B cell (primary cell): Measurements from ENCODE around the gene FLNB. TPM values are rescaled to one million over a fixed set of nuclear protein-coding genes. Genes with fewer than 3 reads are reported as not detected.

ENCODE experiments used
- ATAC-seq: fragments of 200-7000 bp; cut with Tn5 transposase; one replicate; pipeline ENCODE4 v1.10.0; 2021; ENCODE audit warnings: low read depth, mild to moderate bottlenecking, moderate number of reproducible peaks, moderate library complexity
- CTCF ChIA-PET: fragments of 350-600 bp; sonication (Branson Sonifier 250); formaldehyde crosslinking; loops from one replicate; lab custom pipeline; 2021; ENCODE audit warnings: antibody characterized with exemption, inconsistent platforms; lab: Charles Lee
- POLR2A ChIA-PET: fragments of 350-600 bp; sonication (Branson Sonifier 250); formaldehyde crosslinking; loops from one replicate; lab custom pipeline; 2021; ENCODE audit warnings: antibody characterized with exemption; lab: Charles Lee
- DNase-seq: peaks from one replicate; pipeline ENCODE4 v3.0.0; 2013
- H2AFZ ChIP-seq: 2 replicates; pipeline ENCODE4 v1.6.1; 2012; ENCODE audit warnings: mild to moderate bottlenecking, low read depth, low read length; ENCODE audit not compliant: insufficient read depth, poor library complexity, severe bottlenecking
- H3K27ac ChIP-seq, 2 donors: 1 replicate in 1 of 2; 2 replicates in 1 of 2; pipeline ENCODE4 v1.5.1; 2012 to 2013; ENCODE audit warnings: low read length in 2 of 2, mild to moderate bottlenecking in 2 of 2, moderate library complexity in 1 of 2
- H3K27me3 ChIP-seq, 4 experiments: fragments of 200-600 bp in 1 of 4; sonication (generic) in 1 of 4; replicated peaks in 1 of 4; 1 replicate in 2 of 4; 2 replicates in 2 of 4; pipeline versions ENCODE4 v1.6.1 to v1.7.0; 2013 to 2016; ENCODE audit warnings: low read length in 3 of 4, mild to moderate bottlenecking in 2 of 4, mixed read lengths in 1 of 4, moderate library complexity in 1 of 4; ENCODE audit not compliant: insufficient read depth in 4 of 4, control insufficient read depth in 3 of 4; ENCODE audit errors: control extremely low read depth in 1 of 4
- H3K36me3 ChIP-seq, 2 experiments: replicated peaks in 1 of 2; 1 replicate in 1 of 2; 2 replicates in 1 of 2; pipeline versions ENCODE4 v1.6.1 to v1.7.1; 2013; ENCODE audit warnings: low read length in 1 of 2; ENCODE audit not compliant: insufficient read depth in 2 of 2, control insufficient read depth in 1 of 2; ENCODE audit errors: control extremely low read depth in 1 of 2, extremely low read depth in 1 of 2
- H3K4me1 ChIP-seq, 2 donors: fragments of 200-600 bp in 1 of 2; sonication (generic) in 1 of 2; 1 replicate in 1 of 2; 2 replicates in 1 of 2; pipeline versions ENCODE4 v1.5.1 to v1.6.1; 2013 to 2017; ENCODE audit warnings: low read length in 2 of 2; ENCODE audit not compliant: control insufficient read depth in 2 of 2, insufficient read depth in 2 of 2
- H3K4me2 ChIP-seq: replicated peaks from 2 replicates; pipeline ENCODE3; 2012; ENCODE audit warnings: mild to moderate bottlenecking, low read depth, low read length; ENCODE audit not compliant: poor library complexity, severe bottlenecking
- H3K4me3 ChIP-seq, 5 experiments: fragments of 200-600 bp in 1 of 5; sonication (generic) in 1 of 5; 1 replicate in 3 of 5; 2 replicates in 2 of 5; pipeline versions ENCODE4 v1.5.1 to v1.7.0; 2011 to 2016; ENCODE audit warnings: low read length in 4 of 5, mild to moderate bottlenecking in 4 of 5, low read depth in 2 of 5, control low read depth in 1 of 5, moderate library complexity in 1 of 5; ENCODE audit not compliant: insufficient read depth in 1 of 5; ENCODE audit errors: control extremely low read depth in 1 of 5, extremely low read depth in 1 of 5
- H3K79me2 ChIP-seq: fragments of 200-600 bp; sonication (generic); one replicate; pipeline ENCODE4 v1.6.0; 2016; ENCODE audit warnings: low read length; ENCODE audit not compliant: control insufficient read depth, insufficient read depth
- H3K9ac ChIP-seq: fragments of 200-600 bp; sonication (generic); 2 replicates; pipeline ENCODE4 v1.6.1; 2017; ENCODE audit warnings: mild to moderate bottlenecking, low read length, moderate library complexity
- H3K9me3 ChIP-seq, 3 donors: one replicate each; pipeline versions ENCODE4 v1.6.1 to v1.7.1; 2013; ENCODE audit warnings: low read length in 2 of 3; ENCODE audit not compliant: control insufficient read depth in 2 of 3, insufficient read depth in 1 of 3; ENCODE audit errors: control extremely low read depth in 1 of 3
- H4K20me1 ChIP-seq: 2 replicates; pipeline ENCODE4 v1.6.0; 2012; ENCODE audit warnings: mild to moderate bottlenecking, low read length; ENCODE audit not compliant: insufficient read depth, control insufficient read depth, poor library complexity, severe bottlenecking
- H3K27ac Mint-ChIP-seq: one replicate; pipeline ENCODE4 v1.8.0; 2021; ENCODE audit warnings: mixed read lengths
- H3K27me3 Mint-ChIP-seq: one replicate; pipeline ENCODE4 v1.8.0; 2021; ENCODE audit warnings: mixed read lengths
- H3K4me1 Mint-ChIP-seq: one replicate; pipeline ENCODE4 v1.8.0; 2021; ENCODE audit warnings: mixed read lengths
- H3K4me3 Mint-ChIP-seq: one replicate; pipeline ENCODE4 v1.8.0; 2021; ENCODE audit warnings: mixed read lengths
- H3K9me3 Mint-ChIP-seq: one replicate; pipeline ENCODE4 v1.8.0; 2022; ENCODE audit warnings: mixed read lengths; ENCODE audit not compliant: insufficient read depth
- CTCF ChIP-seq: fragments of 200-600 bp; IDR thresholded peaks from one replicate; pipeline ENCODE4 v1.8.0; 2022; ENCODE audit warnings: antibody characterized with exemption, mild to moderate bottlenecking
- EZH2 ChIP-seq: IDR thresholded peaks from 2 replicates; pipeline ENCODE4 v1.6.1; 2012; ENCODE audit warnings: borderline replicate concordance, low read depth, mild to moderate bottlenecking, moderate library complexity, low read length; ENCODE audit not compliant: insufficient read depth, poor library complexity, severe bottlenecking
- WGBS: methylation state at CpG from one replicate; pipeline ENCODE4 v1.1.5; 2013; ENCODE audit warnings: missing lambda C conversion rate; ENCODE audit not compliant: insufficient coverage; 5-methylcytosine and 5-hydroxymethylcytosine counted together
- intact Hi-C: fragments of 100-400 bp; cut with micrococcal nuclease; formaldehyde crosslinking; loops from one replicate; pipeline ENCODE4 v1.10.0; 2022
- polyA plus RNA-seq: library from polyadenylated mRNA; depleted of rRNA; stranded (reverse); fragments of >200 nt; gene quantifications from 2 replicates; pipeline ENCODE4 v1.2.3, GENCODE V29; 2012
- total RNA-seq, 2 donors: library from RNA; stranded (reverse); fragments of 120-200 nt in 1 of 2; gene quantifications; 1 replicate in 1 of 2; 2 replicates in 1 of 2; pipeline versions ENCODE4 v1.2.3 to v1.2.4, GENCODE V29; 2013 to 2022

Gene FLNB
- total and polyA plus RNA-seq, 2 donors (not counting 1 experiment from before 2014, with no cell fraction given), result 25.5 to 28.3 TPM

- H3K27me3 Mint-ChIP-seq, result no peaks in the 10 kb centered on the region
- ChIA-PET POLR2A (no interaction called here), CTCF (no interaction called here)
- H3K4me1 Mint-ChIP-seq, result peaks cover 18% of the 10 kb centered on the region
- H3K4me3 Mint-ChIP-seq, result no peak overlapping the region
- no peaks in the 10 kb centered on the region for H3K9me3 Mint-ChIP-seq
- intact Hi-C loops, result loop anchor here (10.0 kb wide), 1 partner anchor 836 kb away; the partner anchor contains the start of gene IL17RD
- Histone ChIP-seq H3K79me2 (no peaks in the 10 kb centered on the region), H3K27ac (no peak overlapping the region), H3K4me3 (no peak overlapping the region), H3K4me2 (no peak overlapping the region), H3K36me3 (no peaks in the 10 kb centered on the region), H3K4me1 (peaks cover 12 to 18% of the 10 kb centered on the region in 2 donors), H3K9me3 (no peaks in the 10 kb centered on the region), H4K20me1 (no peaks in the 10 kb centered on the region), H3K27me3 (no peaks in the 10 kb centered on the region), H3K9ac (no peak overlapping the region), H2AFZ (no peak overlapping the region)
- ATAC-seq (no peak), DNase-seq (no peak)
- 100% methylated on average over 1 of the region's 3 CpGs for WGBS
- TF ChIP-seq EZH2 (no peak), CTCF (no peak)
- H3K27ac Mint-ChIP-seq, result no peak overlapping the region
These were observed 7.1 kb upstream of the FLNB start for GRCh38 chr3:58001086-58001467.

GRCh38 chr3:58001979-58002378, 6.2 kb upstream of the FLNB start:
- TF ChIP-seq CTCF, result no peak
- no peak for TF ChIP-seq EZH2
- peaks cover 18% of the 10 kb centered on the region for H3K4me1 Mint-ChIP-seq
- 96% methylated on average over 3 of the region's 7 CpGs for whole genome bisulfite sequencing

More at GRCh38 chr3:58001979-58002378, 6.2 kb upstream of the FLNB start:
- intact Hi-C loops, result loop anchor here (10.0 kb wide), 1 partner anchor 837 kb away; the partner anchor contains the start of gene IL17RD
- no peak overlapping the region for H3K27ac Mint-ChIP-seq
- H3K4me3 Mint-ChIP-seq, result no peak overlapping the region
- Histone ChIP-seq H3K9ac (no peak overlapping the region), H3K9me3 (no peaks in the 10 kb centered on the region), H2AFZ (no peak overlapping the region), H3K36me3 (no peaks in the 10 kb centered on the region), H3K79me2 (no peaks in the 10 kb centered on the region), H3K4me3 (no peak overlapping the region), H3K4me1 (peaks cover 12 to 18% of the 10 kb centered on the region in 2 donors), H3K27me3 (no peaks in the 10 kb centered on the region), H3K4me2 (no peak overlapping the region), H4K20me1 (no peaks in the 10 kb centered on the region), H3K27ac (no peak overlapping the region)
- H3K27me3 Mint-ChIP-seq, result no peaks in the 10 kb centered on the region
- DNase-seq (no peak), ATAC-seq (no peak)
- CTCF ChIA-PET, result no interaction called here
- POLR2A ChIA-PET, result interaction anchor here (0.6 kb wide), 1 partner anchor 399 kb away, joined by 3 read pairs; no protein-coding TSS in a partner anchor
- no peaks in the 10 kb centered on the region for H3K9me3 Mint-ChIP-seq
